HG03064 (cell line): ENCODE results near the gene PROSER3.
"Not testable (repeated sequence)": the region's sequence is repeated elsewhere in the genome, so short reads cannot be mapped to it uniquely, and the experiment has no call there.

ENCODE experiments used
- ATAC-seq: cut with Tn5 transposase; IDR thresholded peaks from one replicate; pipeline ENCODE4 v1.9.1; 2021; ENCODE audit warnings: low read depth; ENCODE audit not compliant: unreplicated experiment

The PROSER3 gene

DNA sequence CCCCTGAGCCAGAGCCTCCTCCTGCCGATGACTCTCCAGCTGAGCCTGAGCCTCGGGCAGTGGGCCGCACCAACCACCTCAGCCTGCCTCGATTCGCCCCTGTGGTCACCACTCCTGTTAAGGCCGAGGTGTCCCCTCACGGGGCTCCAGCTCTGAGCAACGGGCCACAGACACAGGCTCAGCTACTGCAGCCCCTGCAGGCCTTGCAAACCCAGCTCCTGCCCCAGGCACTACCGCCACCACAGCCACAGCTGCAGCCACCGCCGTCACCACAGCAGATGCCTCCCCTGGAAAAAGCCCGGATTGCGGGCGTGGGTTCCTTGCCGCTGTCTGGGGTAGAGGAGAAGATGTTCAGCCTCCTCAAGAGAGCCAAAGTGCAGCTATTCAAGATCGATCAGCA, 36.6 kb upstream of the PROSER3 start:
- no peak for ATAC-seq

DNA sequence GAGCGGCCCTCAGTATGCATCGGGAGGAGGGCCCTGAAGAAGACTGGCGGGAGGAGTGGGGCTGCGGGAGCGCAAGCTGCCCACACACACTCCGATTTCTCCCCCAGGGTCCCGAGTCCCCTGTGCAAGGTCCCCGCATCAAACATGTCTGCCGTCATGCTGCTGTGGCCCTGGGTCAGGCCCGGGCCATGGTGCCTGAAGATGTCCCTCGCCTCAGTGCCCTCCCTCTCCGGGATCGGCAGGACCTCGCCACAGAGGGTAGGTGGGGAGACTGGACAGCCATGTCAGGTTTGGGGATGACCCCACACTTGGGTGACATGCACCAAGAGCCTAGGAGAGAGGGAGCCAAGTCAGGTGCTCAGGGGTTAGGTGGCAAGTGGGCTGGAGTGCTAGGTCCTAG, 35.5 kb upstream of the PROSER3 start:
- no peak for ATAC-seq

DNA sequence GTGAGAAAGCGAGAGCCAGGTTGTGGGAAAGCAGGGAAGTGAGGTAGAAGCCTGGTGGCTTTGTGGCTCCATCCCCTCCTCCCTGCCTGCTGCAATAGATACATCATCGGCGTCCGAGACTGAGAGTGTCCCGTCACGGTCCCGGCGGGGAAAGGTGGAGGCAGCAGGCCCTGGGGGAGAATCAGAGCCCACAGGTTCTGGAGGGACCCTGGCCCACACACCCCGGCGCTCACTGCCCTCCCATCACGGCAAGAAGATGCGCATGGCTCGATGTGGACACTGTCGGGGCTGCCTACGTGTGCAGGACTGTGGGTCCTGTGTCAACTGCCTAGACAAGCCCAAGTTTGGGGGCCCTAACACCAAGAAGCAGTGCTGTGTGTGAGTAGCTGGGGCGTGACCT, 35.1 kb upstream of the PROSER3 start:
- no peak for ATAC-seq

DNA sequence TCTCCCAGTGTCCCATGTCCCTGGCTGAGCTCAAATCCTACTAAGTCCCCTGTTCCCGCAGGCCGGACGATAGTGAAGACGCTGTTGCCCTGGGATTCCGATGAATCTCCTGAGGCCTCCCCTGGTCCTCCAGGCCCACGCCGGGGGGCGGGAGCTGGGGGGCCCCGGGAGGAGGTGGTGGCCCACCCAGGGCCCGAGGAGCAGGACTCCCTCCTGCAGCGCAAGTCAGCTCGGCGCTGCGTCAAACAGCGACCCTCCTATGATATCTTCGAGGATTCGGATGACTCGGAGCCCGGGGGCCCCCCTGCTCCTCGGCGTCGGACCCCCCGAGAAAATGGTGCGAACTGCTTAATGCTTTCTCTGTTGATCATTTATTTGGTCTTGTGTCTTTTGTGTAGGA, 34.3 kb upstream of the PROSER3 start:
- ATAC-seq: no peak

DNA sequence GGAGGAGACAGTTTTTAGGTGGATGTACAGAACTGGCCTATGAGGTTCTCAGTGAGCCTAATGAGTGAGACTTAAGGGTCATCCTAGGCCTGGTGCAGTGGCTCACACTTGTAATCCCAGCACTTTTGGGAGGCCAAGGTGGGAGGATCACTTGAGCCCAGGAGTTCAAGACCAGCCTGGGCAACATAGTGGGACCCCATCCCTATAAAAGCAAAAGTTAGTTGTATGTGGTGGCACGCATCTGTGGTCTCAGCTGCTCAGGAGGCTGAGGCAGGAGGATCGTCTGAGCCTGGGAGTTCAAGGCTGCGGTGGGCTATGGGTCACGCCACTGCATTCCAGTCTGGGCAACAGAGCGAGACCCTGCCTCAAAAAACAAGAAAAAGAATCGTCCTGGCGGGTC, 33.8 kb upstream of the PROSER3 start:
- ATAC-seq: not testable (repeated sequence)

DNA sequence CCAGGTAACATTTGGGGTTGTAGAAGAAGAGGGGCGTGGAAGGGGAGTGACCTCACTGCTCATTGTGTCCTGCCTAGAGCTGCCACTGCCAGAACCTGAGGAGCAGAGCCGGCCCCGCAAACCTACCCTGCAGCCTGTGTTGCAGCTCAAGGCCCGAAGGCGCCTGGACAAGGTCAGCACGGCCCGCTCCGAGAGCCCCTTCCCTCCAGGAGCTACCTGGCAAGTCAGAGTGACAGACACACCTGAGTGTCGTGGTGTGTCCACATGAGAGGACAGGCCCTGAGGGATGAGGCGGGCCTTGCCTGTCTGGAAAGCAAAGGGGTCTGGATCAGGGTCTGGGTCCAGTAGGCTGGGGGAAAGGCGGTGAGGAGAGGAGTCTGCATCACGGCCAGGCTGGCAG, 33.4 kb upstream of the PROSER3 start:
- no peak for ATAC-seq

DNA sequence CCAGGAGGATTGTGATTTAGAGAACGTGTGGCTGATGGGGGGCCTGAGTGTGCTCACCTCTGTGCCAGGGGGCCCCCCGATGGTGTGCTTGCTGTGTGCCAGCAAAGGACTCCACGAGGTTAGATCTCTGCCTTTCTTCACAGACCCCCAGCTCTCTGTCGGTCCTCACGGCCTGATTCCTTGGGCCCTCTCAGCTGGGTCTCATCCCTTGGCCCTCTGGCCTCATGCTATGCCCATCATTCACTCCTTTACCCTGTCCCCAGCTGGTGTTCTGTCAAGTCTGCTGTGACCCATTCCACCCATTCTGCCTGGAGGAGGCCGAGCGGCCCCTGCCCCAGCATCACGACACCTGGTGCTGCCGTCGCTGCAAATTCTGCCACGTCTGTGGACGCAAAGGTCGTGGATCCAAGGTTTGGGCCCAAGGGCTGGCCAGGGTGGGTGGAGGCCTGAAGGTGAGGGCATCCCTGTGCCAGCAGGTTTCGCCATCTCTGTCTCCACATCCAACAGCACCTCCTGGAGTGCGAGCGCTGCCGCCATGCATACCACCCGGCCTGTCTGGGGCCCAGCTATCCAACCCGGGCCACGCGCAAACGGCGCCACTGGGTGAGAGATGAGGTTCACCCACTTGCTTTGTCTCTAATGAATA, 32.6 kb upstream of the PROSER3 start:
- ATAC-seq: no peak

DNA sequence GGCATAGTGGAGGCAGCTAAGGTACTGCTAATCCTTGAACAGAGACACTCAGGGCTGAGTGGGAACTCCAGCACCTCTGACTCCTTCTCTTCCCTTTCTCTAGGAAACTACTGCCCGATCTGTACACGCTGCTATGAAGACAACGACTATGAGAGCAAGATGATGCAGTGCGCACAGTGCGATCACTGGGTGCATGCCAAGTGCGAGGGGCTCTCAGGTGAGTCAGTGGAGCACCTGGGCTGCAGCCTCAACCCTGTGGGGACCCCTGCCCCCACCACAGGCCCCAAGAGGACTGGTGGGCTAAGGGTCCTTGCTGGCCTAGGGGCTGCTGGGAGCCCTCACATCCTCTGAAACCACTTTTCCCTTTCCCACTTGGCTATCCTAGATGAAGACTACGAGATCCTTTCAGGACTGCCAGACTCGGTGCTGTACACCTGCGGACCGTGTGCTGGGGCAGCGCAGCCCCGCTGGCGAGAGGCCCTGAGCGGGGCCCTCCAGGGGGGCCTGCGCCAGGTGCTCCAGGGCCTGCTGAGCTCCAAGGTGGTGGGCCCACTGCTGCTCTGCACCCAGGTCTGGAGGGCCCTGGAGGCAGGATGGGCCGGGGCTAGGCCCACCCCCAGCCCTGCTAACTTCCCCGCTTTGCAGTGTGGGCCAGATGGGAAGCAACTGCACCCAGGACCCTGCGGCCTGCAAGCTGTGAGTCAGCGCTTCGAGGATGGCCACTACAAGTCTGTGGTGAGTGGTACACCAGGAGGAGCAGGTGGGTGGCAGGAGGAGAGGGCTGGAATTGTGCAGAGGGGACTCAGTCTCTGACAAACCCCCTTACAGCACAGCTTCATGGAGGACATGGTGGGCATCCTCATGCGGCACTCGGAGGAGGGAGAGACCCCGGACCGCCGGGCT, 30.7 kb upstream of the PROSER3 start:
- no peak for ATAC-seq

DNA sequence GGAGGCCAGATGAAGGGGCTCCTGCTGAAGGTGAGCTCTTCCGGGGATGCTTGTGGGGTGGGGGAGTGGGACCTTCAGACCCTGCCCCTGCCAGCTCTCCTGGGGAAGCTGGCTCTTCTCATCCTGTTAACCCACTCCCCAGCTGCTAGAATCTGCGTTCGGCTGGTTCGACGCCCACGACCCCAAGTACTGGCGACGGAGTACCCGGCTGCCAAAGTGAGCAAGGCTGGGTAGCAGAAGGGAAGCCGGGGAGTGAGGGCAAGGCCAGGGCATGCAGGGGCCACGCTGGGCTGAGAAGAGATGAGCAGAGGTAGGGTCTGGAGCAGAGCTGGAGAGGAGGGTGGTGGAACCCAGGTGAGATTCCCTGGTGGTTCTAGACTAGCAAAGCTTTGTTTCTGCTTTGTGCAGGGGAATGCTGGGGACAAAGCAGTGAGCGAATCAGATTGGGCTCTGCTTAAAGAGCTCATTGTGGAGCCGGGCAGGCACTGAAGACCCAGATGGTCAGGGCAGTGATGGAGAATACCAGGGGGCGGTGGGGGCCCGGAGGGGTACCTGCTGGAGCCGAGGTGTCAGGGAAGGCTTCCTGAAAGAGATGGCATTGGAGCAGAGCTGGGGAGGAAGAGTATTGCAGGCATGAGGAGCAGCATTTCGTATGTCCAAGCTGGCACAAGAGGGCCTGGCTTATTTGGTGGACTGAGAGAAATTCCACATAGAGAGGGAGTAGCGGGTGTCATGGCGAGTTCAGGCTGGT, 29.8 kb upstream of the PROSER3 start:
- no peak for ATAC-seq

DNA sequence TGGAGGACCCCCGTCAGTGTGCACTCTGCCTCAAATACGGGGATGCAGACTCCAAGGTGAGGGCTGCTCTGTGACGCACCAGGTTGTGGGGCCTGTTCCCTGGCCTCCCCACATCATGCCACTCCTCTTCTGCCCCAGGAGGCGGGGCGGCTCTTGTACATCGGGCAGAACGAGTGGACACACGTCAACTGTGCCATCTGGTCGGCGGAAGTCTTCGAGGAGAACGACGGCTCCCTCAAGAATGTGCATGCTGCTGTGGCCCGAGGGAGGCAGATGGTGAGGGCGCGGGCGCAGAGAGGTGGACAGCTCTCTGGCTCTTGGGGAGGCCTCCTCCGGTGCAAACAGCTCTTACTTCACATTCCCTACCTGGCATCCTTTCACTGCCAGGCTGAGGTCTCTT, 29.0 kb upstream of the PROSER3 start:
- ATAC-seq: no peak

DNA sequence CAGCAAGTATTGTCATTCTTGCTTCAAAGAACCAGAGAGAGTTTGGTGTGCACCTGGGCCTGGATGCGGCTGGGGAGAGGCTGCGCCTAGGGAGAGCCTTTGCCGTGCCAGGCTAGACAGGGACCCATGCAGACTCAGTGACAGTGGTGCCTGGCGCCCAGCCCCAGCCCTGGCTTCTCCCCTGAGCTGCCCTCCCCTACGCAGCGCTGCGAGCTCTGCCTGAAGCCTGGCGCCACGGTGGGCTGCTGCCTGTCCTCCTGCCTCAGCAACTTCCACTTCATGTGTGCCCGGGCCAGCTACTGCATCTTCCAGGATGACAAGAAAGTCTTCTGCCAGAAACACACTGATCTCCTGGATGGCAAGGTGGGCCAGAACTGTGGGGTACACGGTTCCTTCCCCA, 28.2 kb upstream of the PROSER3 start:
- ATAC-seq: no peak

DNA sequence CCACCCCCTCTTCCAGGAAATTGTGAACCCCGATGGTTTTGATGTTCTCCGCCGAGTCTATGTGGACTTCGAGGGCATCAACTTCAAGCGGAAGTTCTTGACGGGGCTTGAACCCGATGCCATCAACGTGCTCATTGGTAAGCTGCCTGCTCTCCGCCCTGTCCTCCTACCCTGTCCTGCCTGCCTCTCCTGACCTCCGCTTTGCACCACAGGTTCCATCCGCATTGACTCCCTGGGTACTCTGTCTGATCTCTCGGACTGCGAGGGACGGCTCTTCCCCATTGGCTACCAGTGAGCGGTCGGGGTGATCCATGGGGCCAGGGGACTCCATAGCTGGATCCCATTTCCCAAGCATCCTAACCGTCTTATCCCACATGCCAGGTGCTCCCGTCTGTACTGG, 27.6 kb upstream of the PROSER3 start:
- no peak for ATAC-seq

DNA sequence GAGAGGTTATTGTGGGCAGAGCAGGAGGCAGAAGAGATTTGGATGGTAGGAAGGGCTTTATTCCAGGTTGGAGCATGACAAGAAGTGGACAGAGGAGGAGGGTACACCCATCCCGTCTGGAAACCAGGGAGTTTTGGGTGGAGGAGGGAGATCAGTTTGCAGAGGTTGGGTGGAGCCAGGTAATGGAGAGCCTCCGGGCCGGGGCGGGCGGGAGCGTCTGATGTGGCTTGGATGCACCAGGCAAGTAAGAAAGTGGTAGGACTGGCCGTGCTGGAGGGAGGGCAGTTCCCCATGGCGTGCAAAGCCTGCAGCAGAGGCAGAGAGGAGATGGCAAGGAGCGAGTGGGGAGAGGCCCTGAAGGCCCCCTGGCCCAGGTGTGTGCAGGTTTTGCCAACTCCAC, 26.6 kb upstream of the PROSER3 start:
- no peak for ATAC-seq

DNA sequence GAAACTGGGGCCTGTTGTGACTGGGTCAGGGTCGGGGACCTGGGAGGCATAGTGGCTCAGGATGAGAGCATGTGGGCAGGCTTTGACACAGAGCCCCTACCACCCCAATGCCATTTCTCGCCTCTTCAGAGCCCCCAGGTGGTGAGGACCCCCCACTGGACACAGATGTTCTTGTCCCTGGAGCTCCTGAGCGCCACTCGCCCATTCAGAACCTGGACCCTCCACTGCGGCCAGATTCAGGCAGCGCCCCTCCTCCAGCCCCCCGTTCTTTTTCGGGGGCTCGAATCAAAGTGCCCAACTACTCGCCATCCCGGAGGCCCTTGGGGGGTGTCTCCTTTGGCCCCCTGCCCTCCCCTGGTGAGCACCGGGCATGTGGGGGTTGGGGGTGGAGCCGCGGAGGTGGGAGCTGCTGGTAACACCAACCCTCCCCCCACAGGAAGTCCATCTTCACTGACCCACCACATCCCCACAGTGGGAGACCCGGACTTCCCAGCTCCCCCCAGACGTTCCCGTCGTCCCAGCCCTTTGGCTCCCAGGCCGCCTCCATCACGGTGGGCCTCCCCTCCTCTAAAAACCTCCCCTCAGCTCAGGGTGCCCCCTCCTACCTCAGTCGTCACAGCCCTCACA, 26.1 kb upstream of the PROSER3 start:
- ATAC-seq: no peak

DNA sequence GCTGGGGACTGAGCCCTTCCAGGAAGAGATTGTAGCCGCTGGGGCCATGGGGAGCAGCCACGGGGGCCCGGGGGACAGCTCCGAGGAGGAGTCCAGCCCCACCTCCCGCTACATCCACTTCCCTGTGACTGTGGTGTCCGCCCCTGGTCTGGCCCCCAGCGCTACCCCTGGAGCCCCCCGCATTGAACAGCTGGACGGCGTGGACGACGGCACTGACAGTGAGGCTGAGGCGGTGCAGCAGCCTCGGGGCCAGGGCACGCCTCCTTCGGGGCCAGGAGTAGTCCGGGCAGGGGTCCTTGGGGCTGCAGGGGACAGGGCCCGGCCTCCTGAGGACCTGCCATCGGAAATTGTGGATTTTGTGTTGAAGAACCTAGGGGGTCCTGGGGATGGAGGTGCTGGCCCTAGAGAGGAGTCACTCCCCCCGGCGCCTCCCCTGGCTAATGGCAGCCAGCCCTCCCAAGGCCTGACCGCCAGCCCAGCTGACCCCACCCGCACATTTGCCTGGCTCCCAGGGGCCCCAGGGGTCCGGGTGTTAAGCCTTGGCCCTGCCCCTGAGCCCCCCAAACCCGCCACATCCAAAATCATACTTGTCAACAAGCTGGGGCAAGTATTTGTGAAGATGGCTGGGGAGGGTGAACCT, 25.3 kb upstream of the PROSER3 start:
- no peak for ATAC-seq

DNA sequence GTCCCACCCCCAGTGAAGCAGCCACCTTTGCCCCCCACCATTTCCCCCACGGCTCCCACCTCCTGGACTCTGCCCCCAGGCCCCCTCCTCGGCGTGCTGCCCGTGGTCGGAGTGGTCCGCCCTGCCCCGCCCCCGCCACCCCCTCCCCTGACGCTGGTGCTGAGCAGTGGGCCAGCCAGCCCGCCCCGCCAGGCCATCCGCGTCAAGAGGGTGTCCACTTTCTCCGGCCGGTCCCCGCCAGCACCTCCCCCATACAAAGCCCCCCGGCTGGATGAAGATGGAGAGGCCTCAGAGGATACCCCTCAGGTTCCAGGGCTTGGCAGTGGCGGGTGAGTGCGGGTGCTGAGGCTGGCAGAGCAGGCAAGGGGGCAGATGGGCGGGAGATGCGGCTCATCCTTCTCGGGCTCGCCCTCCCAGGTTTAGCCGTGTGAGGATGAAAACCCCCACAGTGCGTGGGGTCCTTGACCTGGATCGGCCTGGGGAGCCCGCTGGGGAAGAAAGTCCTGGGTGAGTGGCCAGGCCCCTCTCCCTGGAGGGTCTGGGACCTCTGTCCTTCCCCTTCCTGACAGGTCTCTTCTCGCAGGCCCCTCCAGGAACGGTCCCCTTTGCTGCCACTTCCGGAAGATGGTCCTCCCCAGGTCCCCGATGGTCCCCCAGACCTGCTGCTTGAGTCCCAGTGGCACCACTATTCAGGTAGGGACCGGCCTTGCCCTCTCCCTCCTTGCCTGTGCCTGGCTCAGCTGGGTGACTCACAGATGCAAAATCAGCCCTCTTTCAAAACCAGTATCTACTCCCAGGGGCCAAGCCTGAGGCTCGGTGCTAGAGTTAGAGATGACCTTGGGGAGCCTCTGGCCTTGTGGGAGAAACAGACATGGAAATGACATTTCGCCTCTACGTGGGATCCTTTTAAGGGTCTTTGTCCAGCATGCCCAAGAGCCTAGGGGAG, 24.5 kb upstream of the PROSER3 start:
- no peak for ATAC-seq

DNA sequence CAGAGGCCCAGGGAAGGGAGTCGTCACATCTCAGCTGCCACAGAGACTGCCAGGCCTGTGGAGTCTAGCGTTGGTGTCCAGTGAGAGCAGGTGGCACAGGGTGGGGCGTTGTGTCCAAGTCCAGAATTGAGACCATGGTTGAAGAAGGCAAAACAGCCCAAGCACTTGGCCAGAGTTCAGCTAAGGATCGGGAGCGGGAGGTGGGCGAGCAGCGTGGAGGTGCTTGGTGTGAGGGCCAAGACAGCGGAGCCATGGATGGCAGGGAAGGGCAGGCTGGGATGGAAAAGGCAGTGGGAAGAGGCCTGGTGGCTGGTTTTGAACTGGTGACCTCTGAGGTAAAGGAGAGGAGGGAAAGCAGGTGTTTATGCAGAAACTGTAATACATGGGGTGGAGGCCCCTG, 23.7 kb upstream of the PROSER3 start:
- no peak for ATAC-seq

DNA sequence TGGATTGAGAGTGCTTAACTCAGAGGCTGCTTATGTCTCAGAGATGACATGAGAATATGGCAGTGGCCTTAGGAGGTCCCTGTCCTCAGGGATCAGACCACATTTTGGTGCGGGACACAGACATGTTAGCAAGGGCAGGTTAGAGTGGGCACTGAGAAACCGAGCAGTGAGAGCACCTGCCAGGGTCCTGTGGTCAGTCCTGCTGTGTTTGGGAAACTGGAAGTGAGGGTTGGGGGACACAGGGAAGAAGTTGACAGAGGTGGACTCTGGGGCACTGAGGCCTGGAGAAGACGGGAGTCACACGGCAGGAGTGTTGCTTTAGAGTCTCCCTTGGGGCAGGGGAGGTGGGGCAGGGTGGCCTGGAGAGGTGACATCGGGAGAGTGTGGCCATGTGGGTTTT, 23.1 kb upstream of the PROSER3 start:
- ATAC-seq: no peak
